GM12878 (cell line): ENCODE data around the gene ONECUT2.

Experiments
- E2F4 ChIP-seq: IDR thresholded peaks from 2 replicates; pipeline ENCODE4 v1.6.1; 2012; ENCODE audit warnings: low read depth, low read length, improper control_type of control experiment
- EGR1 ChIP-seq, 2 experiments: IDR thresholded peaks; 1 replicate in 1 of 2; 2 replicates in 1 of 2; pipeline ENCODE4 v1.6.1; 2011 to 2012; ENCODE audit warnings: low read depth in 2 of 2, low read length in 2 of 2, borderline replicate concordance in 1 of 2, mild to moderate bottlenecking in 1 of 2, moderate library complexity in 1 of 2
- EZH2 ChIP-seq: IDR thresholded peaks from 2 replicates; pipeline ENCODE4 v1.6.1; 2012; ENCODE audit warnings: low read depth, mild to moderate bottlenecking, control low read depth, inconsistent platforms, low read length, borderline replicate concordance; ENCODE audit not compliant: control insufficient read depth
- HCFC1 ChIP-seq: fragments of 150-350 bp; IDR thresholded peaks from 2 replicates; pipeline ENCODE4 v1.6.1; 2014; ENCODE audit warnings: low read length
- RELA ChIP-seq: fragments of 450-650 bp; IDR thresholded peaks from 2 replicates; pipeline ENCODE4 v1.8.0; 2014; ENCODE audit warnings: borderline replicate concordance; ENCODE audit not compliant: partially characterized antibody

DNA sequence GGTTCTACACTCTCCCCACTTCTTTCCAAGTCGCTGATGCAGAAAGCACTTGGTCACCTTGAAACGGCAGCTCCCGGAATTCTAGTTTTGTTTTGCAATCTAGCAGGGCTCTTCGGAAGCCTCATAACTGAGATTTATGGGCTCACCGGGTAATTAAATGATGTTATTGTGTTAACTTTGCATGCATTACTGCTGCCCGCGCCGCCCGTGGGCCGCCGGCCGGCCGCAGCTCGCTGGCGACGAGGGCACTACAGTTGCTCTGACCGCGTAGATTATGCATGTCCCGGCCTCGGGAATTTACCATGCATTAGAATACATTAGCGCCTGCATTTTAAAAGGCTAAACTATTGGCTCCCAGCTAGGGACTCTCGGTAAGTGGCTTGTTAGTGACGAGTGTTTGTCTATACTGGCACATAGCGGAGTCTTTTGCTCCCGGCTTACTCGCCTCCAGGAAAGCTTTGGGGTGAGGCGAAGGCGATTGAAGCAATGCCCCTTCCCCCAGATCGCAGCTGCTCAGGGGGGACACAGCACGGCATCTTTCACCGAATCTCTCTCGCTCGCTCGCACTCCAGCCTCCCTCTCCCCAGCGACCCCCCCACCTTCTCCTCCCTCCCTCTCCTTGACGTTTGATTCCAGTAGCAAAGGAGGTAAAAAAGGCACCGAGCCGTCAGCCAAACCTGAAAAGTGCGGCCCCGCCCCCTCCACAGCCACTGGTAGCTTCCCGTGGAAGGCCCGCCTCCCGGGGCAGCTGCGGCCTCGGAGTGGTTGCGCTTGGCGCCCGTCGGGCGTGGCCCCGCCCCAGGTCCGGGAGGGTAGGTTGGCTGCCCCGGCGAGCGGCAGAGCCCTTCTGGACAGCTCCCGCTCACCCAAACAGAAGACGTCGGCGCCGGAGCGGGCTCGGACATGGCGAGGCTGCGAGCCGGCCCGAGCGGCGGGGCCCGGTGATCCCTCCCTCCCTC, at the start of gene ONECUT2:
- TF ChIP-seq EZH2 (no peak), EGR1 (IDR thresholded peaks at IDR 0.05; ENCODE audit: borderline replicate concordance in 1 of 2, low read depth in 2 of 2, low read length in 2 of 2) (no peak), E2F4 (no peak), RELA (no peak), HCFC1 (no peak)
